B cell (primary cell): Measurements from ENCODE around the gene AMBRA1. TPM values are rescaled to one million over a fixed set of nuclear protein-coding genes. Genes with fewer than 3 reads are reported as not detected.

ENCODE experiments used
- ATAC-seq: fragments of 200-7000 bp; cut with Tn5 transposase; one replicate; pipeline ENCODE4 v1.10.0; 2021; ENCODE audit warnings: low read depth, mild to moderate bottlenecking, moderate number of reproducible peaks, moderate library complexity
- CTCF ChIA-PET: fragments of 350-600 bp; sonication (Branson Sonifier 250); formaldehyde crosslinking; loops from one replicate; lab custom pipeline; 2021; ENCODE audit warnings: antibody characterized with exemption, inconsistent platforms; lab: Charles Lee
- POLR2A ChIA-PET: fragments of 350-600 bp; sonication (Branson Sonifier 250); formaldehyde crosslinking; loops from one replicate; lab custom pipeline; 2021; ENCODE audit warnings: antibody characterized with exemption; lab: Charles Lee
- DNase-seq: peaks from one replicate; pipeline ENCODE4 v3.0.0; 2013
- H2AFZ ChIP-seq: 2 replicates; pipeline ENCODE4 v1.6.1; 2012; ENCODE audit warnings: mild to moderate bottlenecking, low read depth, low read length; ENCODE audit not compliant: insufficient read depth, poor library complexity, severe bottlenecking
- H3K27ac ChIP-seq, 2 donors: 1 replicate in 1 of 2; 2 replicates in 1 of 2; pipeline ENCODE4 v1.5.1; 2012 to 2013; ENCODE audit warnings: low read length in 2 of 2, mild to moderate bottlenecking in 2 of 2, moderate library complexity in 1 of 2
- H3K27me3 ChIP-seq, 4 experiments: fragments of 200-600 bp in 1 of 4; sonication (generic) in 1 of 4; replicated peaks in 1 of 4; 1 replicate in 2 of 4; 2 replicates in 2 of 4; pipeline versions ENCODE4 v1.6.1 to v1.7.0; 2013 to 2016; ENCODE audit warnings: low read length in 3 of 4, mild to moderate bottlenecking in 2 of 4, mixed read lengths in 1 of 4, moderate library complexity in 1 of 4; ENCODE audit not compliant: insufficient read depth in 4 of 4, control insufficient read depth in 3 of 4; ENCODE audit errors: control extremely low read depth in 1 of 4
- H3K36me3 ChIP-seq, 2 experiments: replicated peaks in 1 of 2; 1 replicate in 1 of 2; 2 replicates in 1 of 2; pipeline versions ENCODE4 v1.6.1 to v1.7.1; 2013; ENCODE audit warnings: low read length in 1 of 2; ENCODE audit not compliant: insufficient read depth in 2 of 2, control insufficient read depth in 1 of 2; ENCODE audit errors: control extremely low read depth in 1 of 2, extremely low read depth in 1 of 2
- H3K4me1 ChIP-seq, 2 donors: fragments of 200-600 bp in 1 of 2; sonication (generic) in 1 of 2; 1 replicate in 1 of 2; 2 replicates in 1 of 2; pipeline versions ENCODE4 v1.5.1 to v1.6.1; 2013 to 2017; ENCODE audit warnings: low read length in 2 of 2; ENCODE audit not compliant: control insufficient read depth in 2 of 2, insufficient read depth in 2 of 2
- H3K4me2 ChIP-seq: replicated peaks from 2 replicates; pipeline ENCODE3; 2012; ENCODE audit warnings: mild to moderate bottlenecking, low read depth, low read length; ENCODE audit not compliant: poor library complexity, severe bottlenecking
- H3K4me3 ChIP-seq, 5 experiments: fragments of 200-600 bp in 1 of 5; sonication (generic) in 1 of 5; 1 replicate in 3 of 5; 2 replicates in 2 of 5; pipeline versions ENCODE4 v1.5.1 to v1.7.0; 2011 to 2016; ENCODE audit warnings: low read length in 4 of 5, mild to moderate bottlenecking in 4 of 5, low read depth in 2 of 5, control low read depth in 1 of 5, moderate library complexity in 1 of 5; ENCODE audit not compliant: insufficient read depth in 1 of 5; ENCODE audit errors: control extremely low read depth in 1 of 5, extremely low read depth in 1 of 5
- H3K79me2 ChIP-seq: fragments of 200-600 bp; sonication (generic); one replicate; pipeline ENCODE4 v1.6.0; 2016; ENCODE audit warnings: low read length; ENCODE audit not compliant: control insufficient read depth, insufficient read depth
- H3K9ac ChIP-seq: fragments of 200-600 bp; sonication (generic); 2 replicates; pipeline ENCODE4 v1.6.1; 2017; ENCODE audit warnings: mild to moderate bottlenecking, low read length, moderate library complexity
- H3K9me3 ChIP-seq, 3 donors: one replicate each; pipeline versions ENCODE4 v1.6.1 to v1.7.1; 2013; ENCODE audit warnings: low read length in 2 of 3; ENCODE audit not compliant: control insufficient read depth in 2 of 3, insufficient read depth in 1 of 3; ENCODE audit errors: control extremely low read depth in 1 of 3
- H4K20me1 ChIP-seq: 2 replicates; pipeline ENCODE4 v1.6.0; 2012; ENCODE audit warnings: mild to moderate bottlenecking, low read length; ENCODE audit not compliant: insufficient read depth, control insufficient read depth, poor library complexity, severe bottlenecking
- H3K27ac Mint-ChIP-seq: one replicate; pipeline ENCODE4 v1.8.0; 2021; ENCODE audit warnings: mixed read lengths
- H3K27me3 Mint-ChIP-seq: one replicate; pipeline ENCODE4 v1.8.0; 2021; ENCODE audit warnings: mixed read lengths
- H3K4me1 Mint-ChIP-seq: one replicate; pipeline ENCODE4 v1.8.0; 2021; ENCODE audit warnings: mixed read lengths
- H3K4me3 Mint-ChIP-seq: one replicate; pipeline ENCODE4 v1.8.0; 2021; ENCODE audit warnings: mixed read lengths
- H3K9me3 Mint-ChIP-seq: one replicate; pipeline ENCODE4 v1.8.0; 2022; ENCODE audit warnings: mixed read lengths; ENCODE audit not compliant: insufficient read depth
- CTCF ChIP-seq: fragments of 200-600 bp; IDR thresholded peaks from one replicate; pipeline ENCODE4 v1.8.0; 2022; ENCODE audit warnings: antibody characterized with exemption, mild to moderate bottlenecking
- EZH2 ChIP-seq: IDR thresholded peaks from 2 replicates; pipeline ENCODE4 v1.6.1; 2012; ENCODE audit warnings: borderline replicate concordance, low read depth, mild to moderate bottlenecking, moderate library complexity, low read length; ENCODE audit not compliant: insufficient read depth, poor library complexity, severe bottlenecking
- WGBS: methylation state at CpG from one replicate; pipeline ENCODE4 v1.1.5; 2013; ENCODE audit warnings: missing lambda C conversion rate; ENCODE audit not compliant: insufficient coverage; 5-methylcytosine and 5-hydroxymethylcytosine counted together
- intact Hi-C: fragments of 100-400 bp; cut with micrococcal nuclease; formaldehyde crosslinking; loops from one replicate; pipeline ENCODE4 v1.10.0; 2022
- polyA plus RNA-seq: library from polyadenylated mRNA; depleted of rRNA; stranded (reverse); fragments of >200 nt; gene quantifications from 2 replicates; pipeline ENCODE4 v1.2.3, GENCODE V29; 2012
- total RNA-seq, 2 donors: library from RNA; stranded (reverse); fragments of 120-200 nt in 1 of 2; gene quantifications; 1 replicate in 1 of 2; 2 replicates in 1 of 2; pipeline versions ENCODE4 v1.2.3 to v1.2.4, GENCODE V29; 2013 to 2022

Gene AMBRA1
- total and polyA plus RNA-seq, 2 donors (not counting 1 experiment from before 2014, with no cell fraction given), result 13.8 to 36.1 TPM

GRCh38 chr11:46485856-46486443 lies 107.9 kb downstream of the AMBRA1 start:
- peaks cover 31% of the 10 kb centered on the region for H3K4me1 Mint-ChIP-seq
- H4K20me1 ChIP-seq, result peaks cover 26% of the 10 kb centered on the region
- H3K27me3 ChIP-seq, result no peaks in the 10 kb centered on the region
- peaks cover 2 to 6% of the 10 kb centered on the region in 2 experiments for H3K36me3 ChIP-seq
- H3K4me3 ChIP-seq, result no peak overlapping the region
- ATAC-seq, result no peak
- intact Hi-C loops, result no loop called here
- no peaks in the 10 kb centered on the region for H3K9me3 ChIP-seq
- no peaks in the 10 kb centered on the region for H3K27me3 Mint-ChIP-seq
- H3K9ac ChIP-seq, result no peak overlapping the region
- H3K27ac Mint-ChIP-seq, result no peak overlapping the region
- no peaks in the 10 kb centered on the region for H3K9me3 Mint-ChIP-seq
- H3K27ac ChIP-seq, result no peak overlapping the region
- no peak for DNase-seq
- TF ChIP-seq EZH2, result no peak
- no peak for TF ChIP-seq CTCF
- no peak overlapping the region for H2AFZ ChIP-seq
- peaks cover 0 to 3% of the 10 kb centered on the region in 2 donors for H3K4me1 ChIP-seq
- H3K4me3 Mint-ChIP-seq, result no peak overlapping the region
- POLR2A ChIA-PET, result no interaction called here
- 82% methylated on average over 2 of the region's 4 CpGs for WGBS
- H3K79me2 ChIP-seq, result peaks cover 30% of the 10 kb centered on the region
- CTCF ChIA-PET, result interaction anchor here (1.3 kb wide), 1 partner anchor 75 kb away, joined by 3 read pairs; no protein-coding TSS in a partner anchor
- H3K4me2 ChIP-seq, result no peak overlapping the region

DNA sequence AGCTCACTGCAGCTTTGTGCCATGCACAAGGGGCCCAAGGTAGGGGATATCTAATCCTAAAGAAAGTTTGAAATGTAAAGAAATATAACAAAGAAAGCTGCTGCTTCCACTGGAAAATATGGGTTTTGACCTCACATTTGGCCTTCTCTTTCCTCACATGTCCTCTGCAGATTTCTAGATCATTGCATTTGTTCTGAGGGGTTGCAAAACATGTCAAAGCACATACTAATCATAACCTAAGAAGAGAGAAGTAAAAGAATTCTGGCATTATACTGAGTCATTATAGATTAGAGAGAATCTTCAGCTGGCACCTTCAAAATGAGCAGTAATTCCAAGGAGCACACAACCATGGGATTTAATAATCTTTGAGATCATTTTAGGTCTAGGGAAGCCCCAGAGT lies 109.7 kb downstream of the AMBRA1 start:
- Histone ChIP-seq H3K9ac (no peak overlapping the region), H3K4me2 (no peak overlapping the region), H3K79me2 (peaks cover 35% of the 10 kb centered on the region), H3K36me3 (peaks cover 5 to 6% of the 10 kb centered on the region in 2 experiments), H3K27ac (no peak overlapping the region), H4K20me1 (peaks cover 37% of the 10 kb centered on the region), H3K27me3 (no peaks in the 10 kb centered on the region), H3K4me3 (no peak overlapping the region), H3K4me1 (peaks cover 0 to 3% of the 10 kb centered on the region in 2 donors), H3K9me3 (no peaks in the 10 kb centered on the region), H2AFZ (no peak overlapping the region)
- Mint-ChIP-seq H3K9me3 (no peaks in the 10 kb centered on the region), H3K27ac (no peak overlapping the region), H3K27me3 (no peaks in the 10 kb centered on the region), H3K4me3 (no peak overlapping the region), H3K4me1 (peaks cover 23% of the 10 kb centered on the region)
- intact Hi-C loops, result no loop called here
- TF ChIP-seq EZH2 (no peak), CTCF (no peak)
- ChIA-PET POLR2A (no interaction called here), CTCF (no interaction called here)
- ATAC-seq (no peak), DNase-seq (no peak)
